OCI-LY3 (cell line): ENCODE measurements around the gene ASB5.

ENCODE experiments used
- H2AFZ ChIP-seq: fragments of 200-600, 300-600 bp; shearing (Covaris generic); 2 replicates; pipeline ENCODE4 v1.6.0; 2014; ENCODE audit warnings: antibody characterized with exemption, low read depth, low read length
- H3K27ac ChIP-seq: fragments of 200-600, 300-600 bp; sonication (generic); 2 replicates; pipeline ENCODE4 v1.5.1; 2014; ENCODE audit warnings: mild to moderate bottlenecking, low read length, moderate library complexity, mixed read lengths
- H3K27me3 ChIP-seq: fragments of 200-600, 300-600 bp; sonication (generic); 2 replicates; pipeline ENCODE4 v1.6.1; 2014; ENCODE audit warnings: low read depth, low read length, mixed read lengths
- H3K36me3 ChIP-seq: fragments of 200-600, 300-600 bp; sonication (generic); replicated peaks from 2 replicates; pipeline ENCODE3; 2014; ENCODE audit warnings: low read depth, low read length, mixed read lengths
- H3K4me1 ChIP-seq: fragments of 300-600, 200-600 bp; sonication (generic); 2 replicates; pipeline ENCODE4 v1.6.1; 2014; ENCODE audit warnings: low read length, mixed read lengths
- H3K4me2 ChIP-seq: fragments of 200-600, 300-600 bp; sonication (generic); 2 replicates; pipeline ENCODE4 v1.6.1; 2014; ENCODE audit warnings: low read length, mixed read lengths
- H3K4me3 ChIP-seq: fragments of 300-600, 200-600 bp; sonication (generic); 2 replicates; pipeline ENCODE4 v1.5.1; 2014; ENCODE audit warnings: antibody characterized with exemption, mild to moderate bottlenecking, low read length, moderate library complexity
- H3K79me2 ChIP-seq: fragments of 300-600, 200-600 bp; shearing (Covaris generic); 2 replicates; pipeline ENCODE4 v1.6.1; 2014; ENCODE audit warnings: mild to moderate bottlenecking, low read length, mixed read lengths
- H3K9ac ChIP-seq: fragments of 300-600, 200-600 bp; shearing (Covaris generic); 2 replicates; pipeline ENCODE4 v1.6.0; 2014; ENCODE audit warnings: mild to moderate bottlenecking, low read length, moderate library complexity
- H3K9me3 ChIP-seq: fragments of 200-600, 300-600 bp; shearing (Covaris generic); 2 replicates; pipeline ENCODE4 v1.6.1; 2014; ENCODE audit warnings: low read length, mixed read lengths; ENCODE audit not compliant: insufficient read depth
- H4K20me1 ChIP-seq: fragments of 200-600, 300-600 bp; sonication (generic); 2 replicates; pipeline ENCODE4 v1.6.1; 2016; ENCODE audit warnings: low read length, mixed read lengths; ENCODE audit not compliant: insufficient read depth
- EZH2phosphoT487 ChIP-seq: fragments of 200-600 bp; shearing (Covaris generic); IDR thresholded peaks from 2 replicates; pipeline ENCODE4 v1.6.1; 2018; ENCODE audit warnings: antibody characterized with exemption, mixed run types, low read depth
- TF ChIP-seq, protein P1 (sequence below): fragments of 200-600, 300-600 bp; sonication (generic); IDR thresholded peaks from 2 replicates; pipeline ENCODE4 v1.5.1; 2014; ENCODE audit warnings: antibody characterized with exemption, low read length, low read depth

ASB5 gene

GRCh38 chr4:176262243-176262642 lies 6.8 kb downstream of the ASB5 start:
- Histone ChIP-seq H3K36me3 (no peaks in the 10 kb centered on the region), H3K9me3 (no peaks in the 10 kb centered on the region), H3K4me1 (peaks cover 38% of the 10 kb centered on the region), H3K27ac (no peak overlapping the region), H2AFZ (no peak overlapping the region), H3K79me2 (no peaks in the 10 kb centered on the region), H3K9ac (no peak overlapping the region), H3K4me3 (no peak overlapping the region), H4K20me1 (no peaks in the 10 kb centered on the region), H3K27me3 (no peaks in the 10 kb centered on the region), H3K4me2 (peak overlapping the region; percentile 38)
- TF ChIP-seq, protein P1, sequence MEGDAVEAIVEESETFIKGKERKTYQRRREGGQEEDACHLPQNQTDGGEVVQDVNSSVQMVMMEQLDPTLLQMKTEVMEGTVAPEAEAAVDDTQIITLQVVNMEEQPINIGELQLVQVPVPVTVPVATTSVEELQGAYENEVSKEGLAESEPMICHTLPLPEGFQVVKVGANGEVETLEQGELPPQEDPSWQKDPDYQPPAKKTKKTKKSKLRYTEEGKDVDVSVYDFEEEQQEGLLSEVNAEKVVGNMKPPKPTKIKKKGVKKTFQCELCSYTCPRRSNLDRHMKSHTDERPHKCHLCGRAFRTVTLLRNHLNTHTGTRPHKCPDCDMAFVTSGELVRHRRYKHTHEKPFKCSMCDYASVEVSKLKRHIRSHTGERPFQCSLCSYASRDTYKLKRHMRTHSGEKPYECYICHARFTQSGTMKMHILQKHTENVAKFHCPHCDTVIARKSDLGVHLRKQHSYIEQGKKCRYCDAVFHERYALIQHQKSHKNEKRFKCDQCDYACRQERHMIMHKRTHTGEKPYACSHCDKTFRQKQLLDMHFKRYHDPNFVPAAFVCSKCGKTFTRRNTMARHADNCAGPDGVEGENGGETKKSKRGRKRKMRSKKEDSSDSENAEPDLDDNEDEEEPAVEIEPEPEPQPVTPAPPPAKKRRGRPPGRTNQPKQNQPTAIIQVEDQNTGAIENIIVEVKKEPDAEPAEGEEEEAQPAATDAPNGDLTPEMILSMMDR, result no peak
- no peak for TF ChIP-seq EZH2phosphoT487

DNA sequence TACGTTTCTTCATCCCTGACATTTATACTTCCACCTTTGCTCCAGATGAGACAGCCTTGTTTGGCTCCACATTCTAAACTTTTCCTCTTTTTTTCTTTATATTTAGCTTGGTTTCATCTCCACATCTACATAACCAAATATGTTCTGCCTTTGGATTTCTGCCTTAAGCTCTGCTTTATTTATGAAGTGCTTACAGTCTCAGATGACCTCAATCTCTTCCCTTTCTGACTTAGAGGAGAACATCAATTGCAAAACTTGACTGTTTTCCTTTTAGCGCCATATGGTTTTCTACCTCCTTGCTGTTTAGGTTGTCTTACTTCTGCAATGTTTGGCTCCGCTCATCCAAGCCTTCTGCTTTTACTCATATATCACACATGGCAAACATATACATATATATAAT lies 7.5 kb downstream of the ASB5 start:
- Histone ChIP-seq H3K4me1 (peaks cover 38% of the 10 kb centered on the region), H2AFZ (no peak overlapping the region), H3K27ac (no peak overlapping the region), H3K36me3 (no peaks in the 10 kb centered on the region), H3K79me2 (no peaks in the 10 kb centered on the region), H4K20me1 (no peaks in the 10 kb centered on the region), H3K9me3 (no peaks in the 10 kb centered on the region), H3K27me3 (no peaks in the 10 kb centered on the region), H3K9ac (no peak overlapping the region), H3K4me3 (no peak overlapping the region), H3K4me2 (peak overlapping the region; percentile 1; the same call in 1 of the 2 replicates)
- no peak for TF ChIP-seq EZH2phosphoT487
- TF ChIP-seq, protein P1, result no peak

- Histone ChIP-seq H3K9ac (no peak overlapping the region), H3K4me1 (peaks cover 38% of the 10 kb centered on the region), H3K4me2 (peak overlapping the region; percentile 1; the same call in 1 of the 2 replicates), H3K27ac (no peak overlapping the region), H3K79me2 (no peaks in the 10 kb centered on the region), H3K36me3 (no peaks in the 10 kb centered on the region), H4K20me1 (no peaks in the 10 kb centered on the region), H3K9me3 (no peaks in the 10 kb centered on the region), H2AFZ (no peak overlapping the region), H3K27me3 (no peaks in the 10 kb centered on the region), H3K4me3 (no peak overlapping the region)
- TF ChIP-seq, protein P1, result no peak
- TF ChIP-seq EZH2phosphoT487, result no peak
Observed at GRCh38 chr4:176261018-176261417, 8.0 kb downstream of the ASB5 start.

DNA sequence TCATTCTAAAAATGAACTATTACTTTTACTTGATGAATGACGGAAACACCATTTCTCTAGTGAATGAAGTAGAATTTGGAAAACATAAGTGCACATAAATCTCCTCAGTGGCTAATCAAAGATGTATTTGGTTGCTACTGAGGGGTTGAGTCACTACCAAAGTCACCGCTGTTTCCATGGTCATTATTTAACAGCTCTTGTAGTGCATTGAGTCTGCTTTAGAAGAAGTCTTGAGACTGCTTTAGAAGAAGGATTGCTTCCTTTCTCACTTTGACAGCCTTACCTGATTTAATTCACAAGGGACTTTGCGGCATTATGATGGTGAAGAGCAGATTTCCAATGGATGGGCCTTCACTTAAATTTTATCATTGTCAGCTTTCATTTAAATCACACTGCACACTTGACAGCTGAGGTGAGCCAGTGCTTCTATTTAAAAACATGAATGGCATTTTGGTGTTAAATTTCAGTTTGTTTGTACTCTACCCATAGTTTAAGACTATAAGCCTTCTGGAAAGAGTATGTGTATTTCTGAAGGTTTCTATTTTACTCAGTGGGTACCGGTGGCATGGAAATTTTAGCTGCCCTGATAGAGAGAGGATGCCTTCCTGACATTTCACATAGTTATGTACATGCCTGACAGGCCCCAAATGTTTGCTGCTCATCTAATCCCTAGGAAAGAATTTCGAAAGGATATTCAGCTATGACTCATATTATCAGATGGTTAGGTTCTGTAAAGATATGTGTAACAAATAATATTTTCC lies 9.5 kb downstream of the ASB5 start:
- no peak overlapping the region for H2AFZ ChIP-seq

More for the DNA sequence above, 9.5 kb downstream of the ASB5 start:
- Histone ChIP-seq H3K27me3 (no peaks in the 10 kb centered on the region), H3K36me3 (no peaks in the 10 kb centered on the region), H3K79me2 (no peaks in the 10 kb centered on the region), H3K27ac (no peak overlapping the region), H3K4me3 (no peak overlapping the region), H3K9me3 (no peaks in the 10 kb centered on the region), H3K4me2 (peak overlapping the region; percentile 28), H4K20me1 (no peaks in the 10 kb centered on the region), H3K4me1 (peaks cover 33% of the 10 kb centered on the region), H3K9ac (no peak overlapping the region)
- TF ChIP-seq, protein P1, result no peak
